C4-2B (cell line): ENCODE data around the gene PRKCZ.

ENCODE experiments used
- H3K27ac ChIP-seq: fragments of 450-650 bp; 2 replicates; pipeline ENCODE4 v1.5.1; 2017
- ZFX ChIP-seq: fragments of 450-650 bp; IDR thresholded peaks from 2 replicates; pipeline ENCODE4 v1.6.1; 2017
- TF ChIP-seq, protein P1 (sequence below): fragments of 450-650 bp; conservative IDR thresholded peaks from 2 replicates; pipeline ENCODE4 v1.5.1; 2017; ENCODE audit warnings: mild to moderate bottlenecking

PRKCZ gene

GRCh38 chr1:2166254-2166653 lies 116.0 kb downstream of the PRKCZ start:
- TF ChIP-seq, protein P1, sequence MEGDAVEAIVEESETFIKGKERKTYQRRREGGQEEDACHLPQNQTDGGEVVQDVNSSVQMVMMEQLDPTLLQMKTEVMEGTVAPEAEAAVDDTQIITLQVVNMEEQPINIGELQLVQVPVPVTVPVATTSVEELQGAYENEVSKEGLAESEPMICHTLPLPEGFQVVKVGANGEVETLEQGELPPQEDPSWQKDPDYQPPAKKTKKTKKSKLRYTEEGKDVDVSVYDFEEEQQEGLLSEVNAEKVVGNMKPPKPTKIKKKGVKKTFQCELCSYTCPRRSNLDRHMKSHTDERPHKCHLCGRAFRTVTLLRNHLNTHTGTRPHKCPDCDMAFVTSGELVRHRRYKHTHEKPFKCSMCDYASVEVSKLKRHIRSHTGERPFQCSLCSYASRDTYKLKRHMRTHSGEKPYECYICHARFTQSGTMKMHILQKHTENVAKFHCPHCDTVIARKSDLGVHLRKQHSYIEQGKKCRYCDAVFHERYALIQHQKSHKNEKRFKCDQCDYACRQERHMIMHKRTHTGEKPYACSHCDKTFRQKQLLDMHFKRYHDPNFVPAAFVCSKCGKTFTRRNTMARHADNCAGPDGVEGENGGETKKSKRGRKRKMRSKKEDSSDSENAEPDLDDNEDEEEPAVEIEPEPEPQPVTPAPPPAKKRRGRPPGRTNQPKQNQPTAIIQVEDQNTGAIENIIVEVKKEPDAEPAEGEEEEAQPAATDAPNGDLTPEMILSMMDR: no peak
- no peak for TF ChIP-seq ZFX
- H3K27ac ChIP-seq: no peak overlapping the region

GRCh38 chr1:2166695-2167094 lies 116.5 kb downstream of the PRKCZ start:
- no peak overlapping the region for H3K27ac ChIP-seq
- TF ChIP-seq, protein P1: no peak
- TF ChIP-seq ZFX: no peak

DNA sequence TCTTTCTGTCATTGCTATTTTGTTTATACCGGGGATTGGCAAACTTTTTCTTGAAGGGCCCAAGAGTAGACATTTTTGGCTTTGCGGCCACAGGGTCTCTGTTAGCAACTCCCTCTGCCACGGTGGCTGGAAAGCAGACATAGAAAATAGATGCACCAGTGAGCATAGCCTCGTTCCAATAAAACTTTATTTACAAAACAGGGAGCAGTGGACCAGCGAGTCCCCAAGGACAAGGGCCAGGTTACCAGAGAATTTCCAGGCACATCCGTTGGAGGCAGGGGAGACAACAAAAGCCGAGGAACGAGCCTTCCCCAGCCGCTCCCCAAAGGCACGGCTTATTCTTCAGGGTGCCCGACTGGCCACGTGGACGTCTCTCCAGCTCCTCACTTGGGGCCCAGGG lies 117.9 kb downstream of the PRKCZ start:
- TF ChIP-seq ZFX: no peak
- TF ChIP-seq, protein P1: no peak
- H3K27ac ChIP-seq: no peak overlapping the region

- H3K27ac ChIP-seq: no peak overlapping the region
These were observed 118.3 kb downstream of the PRKCZ start for GRCh38 chr1:2168535-2168934.

GRCh38 chr1:2169200-2169836 lies 119.1 kb downstream of the PRKCZ start:
- TF ChIP-seq ZFX: no peak
- TF ChIP-seq, protein P1: no peak
- H3K27ac ChIP-seq: no peak overlapping the region

More at GRCh38 chr1:2168535-2168934, 118.3 kb downstream of the PRKCZ start:
- TF ChIP-seq ZFX: no peak
- TF ChIP-seq, protein P1: no peak

DNA sequence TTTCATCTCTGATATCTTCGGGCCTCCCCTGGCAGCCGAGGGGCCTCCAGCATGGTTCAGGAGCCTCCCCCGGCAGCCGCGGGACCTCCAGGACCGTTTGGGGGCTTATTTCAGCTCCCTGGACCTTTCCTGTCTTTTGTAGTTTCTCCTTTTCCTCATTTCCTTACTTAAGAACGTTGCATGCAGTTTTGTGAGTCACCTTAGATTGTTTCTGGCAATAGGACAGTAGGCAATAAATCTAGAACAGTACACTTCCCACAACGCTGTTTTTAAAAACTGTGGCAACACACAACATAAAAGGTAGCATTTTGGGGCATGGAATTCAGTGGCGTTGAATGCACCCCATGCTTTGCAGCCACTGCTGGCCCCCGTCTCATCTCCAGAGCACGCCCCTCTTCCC lies 120.0 kb downstream of the PRKCZ start:
- TF ChIP-seq ZFX: no peak
- TF ChIP-seq, protein P1: no peak
- H3K27ac ChIP-seq: no peak overlapping the region

DNA sequence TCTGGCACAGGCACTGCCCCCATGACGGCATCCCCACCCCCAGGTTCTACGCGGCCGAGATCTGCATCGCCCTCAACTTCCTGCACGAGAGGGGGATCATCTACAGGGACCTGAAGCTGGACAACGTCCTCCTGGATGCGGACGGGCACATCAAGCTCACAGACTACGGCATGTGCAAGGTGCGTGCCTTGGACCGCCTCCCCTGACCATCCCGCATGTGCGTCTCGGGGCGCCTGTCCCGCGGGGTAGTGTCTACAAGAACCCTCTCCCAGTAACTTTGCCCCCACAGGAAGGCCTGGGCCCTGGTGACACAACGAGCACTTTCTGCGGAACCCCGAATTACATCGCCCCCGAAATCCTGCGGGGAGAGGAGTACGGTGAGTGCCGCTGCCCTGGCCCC lies 121.8 kb downstream of the PRKCZ start:
- no peak overlapping the region for H3K27ac ChIP-seq
- no peak for TF ChIP-seq ZFX
- TF ChIP-seq, protein P1: no peak
